Trophoblast cell (in vitro differentiated cells and primary cell): ENCODE measurements around the gene SYCN.

Experiments used
- DNase-seq, 2 donors: peaks; one replicate each; pipeline ENCODE4 v3.0.0-alpha.2; 2016
- H2AFZ ChIP-seq: 2 replicates; pipeline ENCODE4 v1.6.1; 2013; ENCODE audit warnings: low read length, moderate library complexity, mild to moderate bottlenecking; ENCODE audit not compliant: insufficient read depth, poor library complexity
- H2AK5ac ChIP-seq: 2 replicates; pipeline ENCODE4 v1.6.1; 2013; ENCODE audit warnings: mild to moderate bottlenecking, low read length
- H2BK120ac ChIP-seq: 2 replicates; pipeline ENCODE4 v1.6.1; 2013; ENCODE audit warnings: low read length, mild to moderate bottlenecking, moderate library complexity; ENCODE audit not compliant: insufficient read depth, poor library complexity
- H2BK12ac ChIP-seq: 2 replicates; pipeline ENCODE4 v1.6.1; 2013; ENCODE audit warnings: mild to moderate bottlenecking, low read length, moderate library complexity
- H2BK5ac ChIP-seq: 2 replicates; pipeline ENCODE4 v1.6.1; 2013; ENCODE audit warnings: low read length, low read depth, moderate library complexity, mild to moderate bottlenecking; ENCODE audit not compliant: poor library complexity
- H3K14ac ChIP-seq: 2 replicates; pipeline ENCODE4 v1.6.1; 2013; ENCODE audit warnings: mild to moderate bottlenecking, low read length
- H3K18ac ChIP-seq: 2 replicates; pipeline ENCODE4 v1.6.1; 2013; ENCODE audit warnings: mild to moderate bottlenecking, low read length
- H3K23ac ChIP-seq: 2 replicates; pipeline ENCODE4 v1.6.1; 2013; ENCODE audit warnings: low read length
- H3K27ac ChIP-seq: 2 replicates; pipeline ENCODE4 v1.5.1; 2013; ENCODE audit warnings: low read depth, mild to moderate bottlenecking, inconsistent platforms, low read length, moderate library complexity
- H3K27me3 ChIP-seq: 2 replicates; pipeline ENCODE4 v1.6.1; 2013; ENCODE audit warnings: inconsistent platforms, mild to moderate bottlenecking, low read length, moderate library complexity; ENCODE audit not compliant: insufficient read depth
- H3K36me3 ChIP-seq, 2 experiments: 1 replicate in 1 of 2; 2 replicates in 1 of 2; pipeline ENCODE4 v1.6.1; 2013; ENCODE audit warnings: low read length in 2 of 2, mild to moderate bottlenecking in 2 of 2, moderate library complexity in 1 of 2; ENCODE audit not compliant: insufficient read depth in 2 of 2, control insufficient read depth in 1 of 2
- H3K4ac ChIP-seq: 2 replicates; pipeline ENCODE4 v1.6.1; 2013; ENCODE audit warnings: low read depth, mild to moderate bottlenecking, low read length, moderate library complexity
- H3K4me1 ChIP-seq, 2 experiments: 1 replicate in 1 of 2; 2 replicates in 1 of 2; pipeline ENCODE4 v1.6.1; 2013; ENCODE audit warnings: low read length in 2 of 2, mild to moderate bottlenecking in 2 of 2, moderate library complexity in 1 of 2; ENCODE audit not compliant: insufficient read depth in 2 of 2, control insufficient read depth in 1 of 2
- H3K4me2 ChIP-seq: 2 replicates; pipeline ENCODE4 v1.6.1; 2013; ENCODE audit warnings: inconsistent platforms, mild to moderate bottlenecking, low read length, moderate library complexity
- H3K4me3 ChIP-seq: 2 replicates; pipeline ENCODE4 v1.5.1; 2013; ENCODE audit warnings: mild to moderate bottlenecking, low read depth, low read length, inconsistent platforms
- H3K79me1 ChIP-seq: one replicate; pipeline ENCODE4 v1.6.1; 2013; ENCODE audit warnings: low read length
- H3K79me2 ChIP-seq: 2 replicates; pipeline ENCODE4 v1.6.1; 2013; ENCODE audit warnings: low read length, mild to moderate bottlenecking; ENCODE audit not compliant: control insufficient read depth, insufficient read depth, poor library complexity
- H3K9ac ChIP-seq: 2 replicates; pipeline ENCODE4 v1.6.1; 2013; ENCODE audit warnings: mild to moderate bottlenecking, low read length
- H3K9me3 ChIP-seq: 2 replicates; pipeline ENCODE4 v1.6.1; 2013; ENCODE audit warnings: low read depth, mild to moderate bottlenecking, control low read depth, inconsistent platforms, low read length; ENCODE audit not compliant: insufficient read depth
- H4K12ac ChIP-seq: 2 replicates; pipeline ENCODE4 v1.6.1; 2013; ENCODE audit warnings: low read depth, mild to moderate bottlenecking, low read length, moderate library complexity
- H4K8ac ChIP-seq: 2 replicates; pipeline ENCODE4 v1.6.1; 2013; ENCODE audit warnings: low read depth, mild to moderate bottlenecking, low read length, moderate library complexity
- H4K91ac ChIP-seq: one replicate; pipeline ENCODE4 v1.6.1; 2013; ENCODE audit warnings: low read depth, mild to moderate bottlenecking, low read length, moderate library complexity
- WGBS: extraction: QIAGEN DNeasy Blood & Tissue Kit; methylation state at CpG from one replicate; pipeline ENCODE4 v1.1.7; 2013; ENCODE audit warnings: missing lambda C conversion rate; ENCODE audit not compliant: insufficient read length, insufficient coverage; ENCODE audit errors: extremely low coverage; 5-methylcytosine and 5-hydroxymethylcytosine counted together

SYCN gene

GRCh38 chr19:39170386-39171231, 33.5 kb downstream of the SYCN start:
- Histone ChIP-seq H4K8ac (no peak overlapping the region), H2BK120ac (no peak overlapping the region), H2AFZ (no peak overlapping the region), H3K27me3 (no peaks in the 10 kb centered on the region), H2BK12ac (peak overlapping the region; percentile 7), H2AK5ac (no peak overlapping the region), H3K4ac (no peak overlapping the region), H3K4me1 (peaks cover 19 to 21% of the 10 kb centered on the region in 2 experiments), H2BK5ac (no peak overlapping the region), H3K23ac (no peak overlapping the region), H3K36me3 (peaks cover 57 to 60% of the 10 kb centered on the region in 2 experiments), H3K14ac (no peak overlapping the region), H3K4me2 (no peak overlapping the region), H3K18ac (no peak overlapping the region), H3K4me3 (no peak overlapping the region), H4K91ac (no peak overlapping the region), H3K79me2 (peaks cover 7% of the 10 kb centered on the region), H4K12ac (no peak overlapping the region), H3K79me1 (peaks cover 18% of the 10 kb centered on the region), H3K9me3 (peaks cover 3% of the 10 kb centered on the region), H3K9ac (no peak overlapping the region), H3K27ac (no peak overlapping the region)
- WGBS = no CpG with 5 or more reads among the region's 17 CpGs
- DNase-seq = no peak

GRCh38 chr19:39169143-39169810, 34.8 kb downstream of the SYCN start:
- Histone ChIP-seq H3K4ac (no peak overlapping the region), H3K4me1 (peaks cover 20 to 21% of the 10 kb centered on the region in 2 experiments), H3K4me3 (no peak overlapping the region), H4K91ac (no peak overlapping the region), H4K12ac (no peak overlapping the region), H2AFZ (no peak overlapping the region), H3K27me3 (no peaks in the 10 kb centered on the region), H3K27ac (no peak overlapping the region), H4K8ac (no peak overlapping the region), H2AK5ac (no peak overlapping the region), H3K14ac (no peak overlapping the region), H2BK12ac (no peak overlapping the region), H3K23ac (no peak overlapping the region), H3K79me2 (peaks cover 7% of the 10 kb centered on the region), H3K36me3 (peaks cover 44 to 48% of the 10 kb centered on the region in 2 experiments), H3K4me2 (no peak overlapping the region), H2BK5ac (no peak overlapping the region), H3K79me1 (peaks cover 18% of the 10 kb centered on the region), H3K18ac (no peak overlapping the region), H3K9me3 (no peaks in the 10 kb centered on the region), H3K9ac (no peak overlapping the region), H2BK120ac (no peak overlapping the region)
- no CpG with 5 or more reads among the region's 36 CpGs for WGBS
- no peak for DNase-seq

GRCh38 chr19:39168258-39169142, 35.6 kb downstream of the SYCN start:
- WGBS = no CpG with 5 or more reads among the region's 23 CpGs

More at GRCh38 chr19:39168258-39169142, 35.6 kb downstream of the SYCN start:
- no peak overlapping the region for H4K12ac ChIP-seq
- H3K79me1 ChIP-seq = peaks cover 18% of the 10 kb centered on the region
- peak overlapping the region; percentile 31 for H3K18ac ChIP-seq
- no peak overlapping the region for H3K27ac ChIP-seq
- H3K23ac ChIP-seq = no peak overlapping the region
- no peaks in the 10 kb centered on the region for H3K27me3 ChIP-seq
- DNase-seq = no peak
- H3K4ac ChIP-seq = peak overlapping the region; percentile 17
- peaks cover 37 to 42% of the 10 kb centered on the region in 2 experiments for H3K36me3 ChIP-seq
- peaks cover 7% of the 10 kb centered on the region for H3K79me2 ChIP-seq
- no peak overlapping the region for H2BK120ac ChIP-seq
- no peak overlapping the region for H3K4me3 ChIP-seq
- H3K9ac ChIP-seq = no peak overlapping the region
- no peak overlapping the region for H2AFZ ChIP-seq
- H2BK5ac ChIP-seq = no peak overlapping the region
- no peak overlapping the region for H3K4me2 ChIP-seq
- peaks cover 21% of the 10 kb centered on the region in 2 experiments for H3K4me1 ChIP-seq
- H3K14ac ChIP-seq = no peak overlapping the region
- no peak overlapping the region for H4K8ac ChIP-seq
- no peaks in the 10 kb centered on the region for H3K9me3 ChIP-seq
- H2AK5ac ChIP-seq = no peak overlapping the region
- no peak overlapping the region for H2BK12ac ChIP-seq
- peak overlapping the region; percentile 11 for H4K91ac ChIP-seq
